IMR-90 (cell line): ENCODE results near the gene STEEP1. TPM values are rescaled to one million over a fixed set of nuclear protein-coding genes. Genes with fewer than 3 reads are reported as not detected.

Experiments
- ATAC-seq: fragments of 200-7000 bp; cut with Tn5 transposase; 2 replicates; pipeline ENCODE4 v1.9.1; 2020; ENCODE audit warnings: low read depth, mild to moderate bottlenecking, moderate library complexity
- BruUV-seq: library from RNA; stranded (reverse); fragments of 400-500 nt; replicated peaks from 2 replicates; lab custom pipeline; 2021; lab: Mats Ljungman, UMichigan
- CTCF ChIA-PET: fragments of 300-600 bp; formaldehyde crosslinking; extraction: SDS; loops from one replicate; lab custom pipeline; 2021; ENCODE audit warnings: antibody characterized with exemption; lab: Yijun Ruan, JAX
- POLR2A ChIA-PET: fragments of 300-600 bp; sonication (Branson Sonifier 250); formaldehyde crosslinking; loops from one replicate; lab custom pipeline; 2022; ENCODE audit warnings: antibody characterized with exemption; ENCODE audit not compliant: unreplicated experiment; lab: Charles Lee
- DNase-seq: peaks from one replicate; pipeline ENCODE4 v3.0.0; 2013
- H2AFZ ChIP-seq: replicated peaks from 2 replicates; pipeline ENCODE3; 2013; ENCODE audit warnings: low read length, mild to moderate bottlenecking; ENCODE audit not compliant: poor library complexity
- H2AK5ac ChIP-seq: 2 replicates; pipeline ENCODE4 v1.6.1; 2013; ENCODE audit warnings: low read depth, low read length, inconsistent platforms
- H2AK9ac ChIP-seq: replicated peaks from 2 replicates; pipeline ENCODE3; 2013; ENCODE audit warnings: mild to moderate bottlenecking, low read depth, low read length, moderate library complexity; ENCODE audit not compliant: poor library complexity
- H2BK120ac ChIP-seq: 2 replicates; pipeline ENCODE4 v1.6.1; 2013; ENCODE audit warnings: low read depth, low read length, inconsistent platforms
- H2BK15ac ChIP-seq: 3 replicates; pipeline ENCODE4 v1.6.1; 2013; ENCODE audit warnings: low read depth, low read length, inconsistent platforms
- H2BK20ac ChIP-seq: 2 replicates; pipeline ENCODE4 v1.6.1; 2013; ENCODE audit warnings: low read depth, mild to moderate bottlenecking, inconsistent platforms, low read length, moderate library complexity
- H2BK5ac ChIP-seq: 2 replicates; pipeline ENCODE4 v1.6.1; 2013; ENCODE audit warnings: mild to moderate bottlenecking, low read depth, low read length, inconsistent platforms; ENCODE audit not compliant: poor library complexity, severe bottlenecking
- H3K14ac ChIP-seq: replicated peaks from 2 replicates; pipeline ENCODE4 v1.6.1; 2013; ENCODE audit warnings: low read depth, low read length, inconsistent platforms
- H3K18ac ChIP-seq: 2 replicates; pipeline ENCODE4 v1.6.1; 2013; ENCODE audit warnings: low read depth, low read length, control low read depth
- H3K23ac ChIP-seq: 2 replicates; pipeline ENCODE4 v1.6.1; 2013; ENCODE audit warnings: low read depth, low read length, inconsistent platforms
- H3K27ac ChIP-seq: 2 replicates; pipeline ENCODE4 v1.5.1; 2013; ENCODE audit warnings: mild to moderate bottlenecking, control low read depth, low read length; ENCODE audit not compliant: insufficient read depth
- H3K27me3 ChIP-seq: 2 replicates; pipeline ENCODE4 v1.6.1; 2013; ENCODE audit warnings: low read length; ENCODE audit not compliant: control insufficient read depth, insufficient read depth
- H3K36me3 ChIP-seq: 2 replicates; pipeline ENCODE4 v1.6.1; 2013; ENCODE audit warnings: low read length, mixed read lengths; ENCODE audit not compliant: control insufficient read depth, insufficient read depth
- H3K4ac ChIP-seq: 2 replicates; pipeline ENCODE4 v1.6.1; 2013; ENCODE audit warnings: low read depth, low read length, inconsistent platforms
- H3K4me1 ChIP-seq: 2 replicates; pipeline ENCODE4 v1.6.1; 2013; ENCODE audit warnings: low read length, mixed read lengths; ENCODE audit not compliant: control insufficient read depth, insufficient read depth
- H3K4me2 ChIP-seq: 2 replicates; pipeline ENCODE4 v1.6.1; 2013; ENCODE audit warnings: low read depth, mild to moderate bottlenecking, control low read depth, low read length, moderate library complexity
- H3K4me3 ChIP-seq: 2 replicates; pipeline ENCODE4 v1.5.1; 2013; ENCODE audit warnings: low read depth, mild to moderate bottlenecking, control low read depth, low read length, moderate library complexity; ENCODE audit not compliant: insufficient read depth
- H3K56ac ChIP-seq: 2 replicates; pipeline ENCODE4 v1.6.1; 2013; ENCODE audit warnings: low read length, inconsistent platforms; ENCODE audit not compliant: insufficient read depth; ENCODE audit errors: extremely low read depth
- H3K79me1 ChIP-seq, 2 experiments: 2 replicates each; pipeline ENCODE4 v1.6.1; 2013; ENCODE audit warnings: low read length in 2 of 2, inconsistent platforms in 1 of 2, low read depth in 1 of 2
- H3K9ac ChIP-seq: 2 replicates; pipeline ENCODE4 v1.6.1; 2013; ENCODE audit warnings: low read depth, low read length, control low read depth
- H3K9me1 ChIP-seq: 2 replicates; pipeline ENCODE4 v1.6.1; 2013; ENCODE audit warnings: low read length, inconsistent platforms; ENCODE audit not compliant: insufficient read depth
- H3K9me3 ChIP-seq: 2 replicates; pipeline ENCODE4 v1.6.1; 2013; ENCODE audit warnings: low read length; ENCODE audit not compliant: control insufficient read depth, insufficient read depth
- H4K20me1 ChIP-seq: 2 replicates; pipeline ENCODE4 v1.6.1; 2013; ENCODE audit warnings: low read length, inconsistent platforms; ENCODE audit not compliant: insufficient read depth
- H4K5ac ChIP-seq: 2 replicates; pipeline ENCODE4 v1.6.1; 2013; ENCODE audit warnings: mild to moderate bottlenecking, low read depth, low read length, control low read depth
- H4K8ac ChIP-seq, 2 experiments: 2 replicates each; pipeline ENCODE4 v1.6.1; 2013; ENCODE audit warnings: low read depth in 2 of 2, low read length in 2 of 2, control low read depth in 1 of 2, inconsistent platforms in 1 of 2
- H4K91ac ChIP-seq: 2 replicates; pipeline ENCODE4 v1.6.1; 2013; ENCODE audit warnings: low read depth, low read length, inconsistent platforms; ENCODE audit not compliant: insufficient read depth
- BHLHE40 ChIP-seq: fragments of 150-350 bp; IDR thresholded peaks from 2 replicates; pipeline ENCODE4 v1.6.1; 2016; ENCODE audit warnings: mild to moderate bottlenecking, low read depth, low read length
- CHD1 ChIP-seq: IDR thresholded peaks from 2 replicates; pipeline ENCODE4 v1.6.1; 2012; ENCODE audit warnings: low read depth, low read length, improper control_type of control experiment
- MAZ ChIP-seq: IDR thresholded peaks from 2 replicates; pipeline ENCODE4 v1.6.1; 2012; ENCODE audit warnings: low read depth, mild to moderate bottlenecking, low read length, improper control_type of control experiment, moderate library complexity, borderline replicate concordance
- RFX5 ChIP-seq: IDR thresholded peaks from 2 replicates; pipeline ENCODE4 v1.8.0; 2012; ENCODE audit warnings: low read depth, mild to moderate bottlenecking, low read length, moderate library complexity
- SMC3 ChIP-seq: fragments of 150-350 bp; IDR thresholded peaks from 2 replicates; pipeline ENCODE4 v1.6.1; 2016; ENCODE audit warnings: low read depth, mild to moderate bottlenecking, antibody characterized with exemption, low read length, moderate library complexity
- WGBS, 2 experiments: methylation state at CpG; one replicate each; pipeline versions ENCODE4 v1.1.5 to v1.1.7; 2013; ENCODE audit warnings: missing lambda C conversion rate in 2 of 2; ENCODE audit not compliant: insufficient read length in 1 of 2; ENCODE audit errors: extremely low coverage in 2 of 2; 5-methylcytosine and 5-hydroxymethylcytosine counted together
- dilution Hi-C: fragments of 300-500 bp; cut with HindIII; formaldehyde crosslinking; loops from one replicate; pipeline ENCODE4 v1.14.3; 2018; ENCODE audit warnings: low sequenced_read_pairs; ENCODE audit not compliant: unreplicated experiment
- in situ Hi-C: fragments of 300-500 bp; cut with MboI; formaldehyde crosslinking; loops from 3 replicates; pipeline ENCODE4 v1.14.3; 2019; ENCODE audit warnings: low sequenced_read_pairs, inconsistent platforms, mixed read lengths
- intact Hi-C: fragments of 100-400 bp; cut with micrococcal nuclease; formaldehyde crosslinking; loops from 2 replicates; pipeline ENCODE4 v1.10.0; 2022
- polyA plus RNA-seq, 3 experiments: library from polyadenylated mRNA; depleted of rRNA; stranded (reverse); fragments of >200 nt; gene quantifications; 2 replicates each; pipeline ENCODE4 v1.2.3, GENCODE V29; 2012; ENCODE audit warnings: low replicate concordance in 1 of 3
- total RNA-seq: library from RNA; depleted of rRNA; stranded (reverse); fragments of >200 nt; gene quantifications from 2 replicates; pipeline ENCODE4 v1.2.3, GENCODE V29; 2012

STEEP1 gene
- total and polyA plus RNA-seq, 2 of the 4 experiments (the other 2 are of a cell fraction), result 16.7 to 33.2 TPM

- Histone ChIP-seq H4K91ac (no peak overlapping the region), H4K8ac (no peak overlapping the region), H3K14ac (no peak overlapping the region), H3K9me3 (no peaks in the 10 kb centered on the region), H2BK5ac (no peak overlapping the region), H4K20me1 (no peaks in the 10 kb centered on the region), H3K36me3 (no peaks in the 10 kb centered on the region), H2AK9ac (no peak overlapping the region), H3K4me1 (no peaks in the 10 kb centered on the region), H3K4me2 (no peak overlapping the region), H3K4ac (no peak overlapping the region), H2AK5ac (no peak overlapping the region), H3K27me3 (no peaks in the 10 kb centered on the region), H3K9ac (no peak overlapping the region), H3K4me3 (no peak overlapping the region), H2AFZ (no peak overlapping the region), H4K5ac (no peak overlapping the region), H3K56ac (no peak overlapping the region), H3K23ac (no peak overlapping the region), H3K79me1 (no peaks in the 10 kb centered on the region), H2BK15ac (no peak overlapping the region), H3K18ac (no peak overlapping the region), H2BK120ac (no peak overlapping the region), H3K9me1 (no peaks in the 10 kb centered on the region), H3K27ac (no peak overlapping the region), H2BK20ac (no peak overlapping the region)
- in situ Hi-C loops, result no loop called here
- TF ChIP-seq SMC3, result no peak
- no peak for TF ChIP-seq CHD1
- TF ChIP-seq MAZ, result no peak
- no peak for TF ChIP-seq RFX5
- TF ChIP-seq BHLHE40, result no peak
- intact Hi-C loops, result no loop called here
- 82% methylated on average over 3 of the region's 13 CpGs; no CpG with 5 or more reads in 1 of the 2 experiments for WGBS, 2 experiments
- ChIA-PET CTCF (no interaction called here), POLR2A (interaction anchor here (0.7 kb wide), 1 partner anchor 946 kb away, joined by 3 read pairs; the partner anchor contains the start of gene CUL4B)
- BruUV-seq, result no TSS peak
- no peak for DNase-seq
- dilution Hi-C loops, result no loop called here
- ATAC-seq, result no peak
Observed at GRCh38 chrX:119614776-119615175, 49.6 kb upstream of the STEEP1 start.
